ENCODE data around the gene ORC4. TPM values are rescaled to one million over a fixed set of nuclear protein-coding genes. Genes with fewer than 3 reads are reported as not detected.
"Not testable (repeated sequence)": the region's sequence is repeated elsewhere in the genome, so short reads cannot be mapped to it uniquely, and the experiment has no call there.

Gene ORC4
- total and polyA plus RNA-seq, 2 experiments from 2014 or later, result 39.1 to 51.4 TPM

- Histone ChIP-seq H3K79me2 (ENCODE audit: insufficient read depth) (peaks cover 96% of the 10 kb centered on the region), H3K4me2 (ENCODE audit: unreplicated experiment) (no peak overlapping the region), H3K27me3 (replicated peaks; ENCODE audit: insufficient read depth) (no peaks in the 10 kb centered on the region), H4K20me1 (ENCODE audit: insufficient read depth) (no peaks in the 10 kb centered on the region), H3K4me3 (no peak overlapping the region), H3K27ac (no peak overlapping the region), H3K9ac (no peak overlapping the region), H2AFZ (no peak overlapping the region), H3F3A (ENCODE audit: insufficient read depth) (no peaks in the 10 kb centered on the region), H3K9me3 (ENCODE audit: low read depth) (no peaks in the 10 kb centered on the region), H3K9me2 (ENCODE audit: insufficient read depth) (no peaks in the 10 kb centered on the region), H3K4me1 (ENCODE audit: insufficient read depth) (no peaks in the 10 kb centered on the region), H3K36me3 (ENCODE audit: low read depth) (no peaks in the 10 kb centered on the region)
- no peak for TF ChIP-seq EZH2phosphoT487 (IDR thresholded peaks at IDR 0.05; ENCODE audit: insufficient read depth, low read depth)
- no peak for TF ChIP-seq EZH2 (IDR thresholded peaks at IDR 0.05; ENCODE audit: insufficient read depth, poor library complexity, severe bottlenecking)
- in situ Hi-C loops (cut with MboI), result loop anchor here (10.0 to 25.0 kb wide), 2 partner anchors 516 to 988 kb away; no protein-coding TSS in a partner anchor
- DNase-seq, result no peak
- 46 to 50% methylated on average over 2 of the region's 2 CpGs for WGBS, 2 experiments (ENCODE audit: low coverage in 1 of 2, low lambda C conversion rate in 2 of 2, missing lambda C conversion rate in 2 of 2)
Observed at GRCh38 chr2:147999126-147999525, 21.4 kb downstream of the ORC4 start.

GRCh38 chr2:147998203-147998602, 22.3 kb downstream of the ORC4 start:
- H2AFZ ChIP-seq, result no peak overlapping the region
- no peak overlapping the region for H3K4me3 ChIP-seq
- DNase-seq, result no peak
- H3K9ac ChIP-seq, result no peak overlapping the region
- H4K20me1 ChIP-seq (ENCODE audit: insufficient read depth), result no peaks in the 10 kb centered on the region
- peaks cover 96% of the 10 kb centered on the region for H3K79me2 ChIP-seq (ENCODE audit: insufficient read depth)
- H3K4me1 ChIP-seq (ENCODE audit: insufficient read depth), result no peaks in the 10 kb centered on the region
- in situ Hi-C loops (cut with MboI), result loop anchor here (10.0 to 25.0 kb wide), 2 partner anchors 517 to 989 kb away; no protein-coding TSS in a partner anchor
- 93 to 97% methylated on average over 4 of the region's 4 CpGs for WGBS, 2 experiments (ENCODE audit: low coverage in 1 of 2, low lambda C conversion rate in 2 of 2, missing lambda C conversion rate in 2 of 2)
- no peaks in the 10 kb centered on the region for H3F3A ChIP-seq (ENCODE audit: insufficient read depth)
- no peaks in the 10 kb centered on the region for H3K36me3 ChIP-seq (ENCODE audit: low read depth)
- H3K27ac ChIP-seq, result no peak overlapping the region
- no peaks in the 10 kb centered on the region for H3K9me3 ChIP-seq (ENCODE audit: low read depth)
- no peaks in the 10 kb centered on the region for H3K9me2 ChIP-seq (ENCODE audit: insufficient read depth)
- H3K4me2 ChIP-seq (ENCODE audit: unreplicated experiment), result no peak overlapping the region
- TF ChIP-seq EZH2 (IDR thresholded peaks at IDR 0.05; ENCODE audit: insufficient read depth, poor library complexity, severe bottlenecking), result no peak
- no peak for TF ChIP-seq EZH2phosphoT487 (IDR thresholded peaks at IDR 0.05; ENCODE audit: insufficient read depth, low read depth)
- H3K27me3 ChIP-seq (replicated peaks; ENCODE audit: insufficient read depth), result no peaks in the 10 kb centered on the region

DNA sequence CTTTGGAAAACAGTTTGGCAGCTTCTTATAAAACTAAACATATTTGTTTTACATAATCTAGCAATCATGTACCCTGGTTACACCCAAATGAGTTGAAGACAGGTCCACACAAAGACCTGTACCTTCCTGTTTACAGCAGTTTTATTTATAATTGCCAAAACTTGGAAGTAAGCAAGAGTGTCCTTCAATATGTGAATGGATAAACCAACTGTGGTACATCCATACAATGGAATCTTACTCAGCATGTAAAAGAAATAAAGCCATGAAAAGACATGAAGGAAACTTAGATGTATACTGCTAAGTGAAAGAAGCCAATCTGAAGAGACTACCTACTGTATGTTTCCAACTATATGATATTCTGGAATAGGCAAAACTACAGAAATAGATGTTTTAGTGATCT, 23.7 kb downstream of the ORC4 start:
- H3K4me3 ChIP-seq, result no peak overlapping the region
- no peak overlapping the region for H3K4me2 ChIP-seq (ENCODE audit: unreplicated experiment)
- no peak for DNase-seq
- H3K27ac ChIP-seq, result no peak overlapping the region
- no peak for TF ChIP-seq EZH2 (IDR thresholded peaks at IDR 0.05; ENCODE audit: insufficient read depth, poor library complexity, severe bottlenecking)
- TF ChIP-seq EZH2phosphoT487 (IDR thresholded peaks at IDR 0.05; ENCODE audit: insufficient read depth, low read depth), result no peak
- H3K4me1 ChIP-seq (ENCODE audit: insufficient read depth), result no peaks in the 10 kb centered on the region
- no peaks in the 10 kb centered on the region for H3F3A ChIP-seq (ENCODE audit: insufficient read depth)
- H3K27me3 ChIP-seq (replicated peaks; ENCODE audit: insufficient read depth), result no peaks in the 10 kb centered on the region
- H3K9ac ChIP-seq, result no peak overlapping the region
- H3K79me2 ChIP-seq (ENCODE audit: insufficient read depth), result peaks cover 94% of the 10 kb centered on the region
- in situ Hi-C loops (cut with MboI), result loop anchor here (10.0 to 25.0 kb wide), 2 partner anchors 518 to 990 kb away; no protein-coding TSS in a partner anchor
- H4K20me1 ChIP-seq (ENCODE audit: insufficient read depth), result no peaks in the 10 kb centered on the region
- no peaks in the 10 kb centered on the region for H3K36me3 ChIP-seq (ENCODE audit: low read depth)
- H3K9me2 ChIP-seq (ENCODE audit: insufficient read depth), result no peaks in the 10 kb centered on the region
- H2AFZ ChIP-seq, result no peak overlapping the region
- H3K9me3 ChIP-seq (ENCODE audit: low read depth), result no peaks in the 10 kb centered on the region

DNA sequence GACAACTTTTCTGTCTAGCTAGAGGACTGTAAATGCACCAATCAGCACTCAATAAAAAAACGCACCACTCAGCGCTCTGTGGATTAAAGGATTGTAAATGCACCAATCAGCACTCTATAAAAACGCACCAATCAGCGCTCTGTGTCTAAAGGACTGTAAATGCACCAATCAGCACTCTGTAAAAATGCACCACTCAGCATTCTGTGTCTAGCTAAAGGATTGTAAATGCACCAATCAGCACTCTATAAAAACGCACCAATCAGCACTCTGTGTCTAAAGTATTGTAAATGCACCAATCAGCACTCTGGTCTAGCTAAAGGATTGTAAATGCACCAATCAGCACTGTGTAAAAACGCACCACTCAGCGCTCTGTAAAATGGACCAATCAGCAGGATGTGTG, 25.6 kb downstream of the ORC4 start:
- not testable (repeated sequence) for DNase-seq
- 95 to 99% methylated on average over 7 of the region's 7 CpGs for WGBS, 2 experiments (ENCODE audit: low coverage in 1 of 2, low lambda C conversion rate in 2 of 2, missing lambda C conversion rate in 2 of 2)
- in situ Hi-C loops (cut with MboI), result loop anchor here (10.0 to 25.0 kb wide), 2 partner anchors 520 to 992 kb away; no protein-coding TSS in a partner anchor

More for the DNA sequence above, 25.6 kb downstream of the ORC4 start:
- H3K27me3 ChIP-seq (replicated peaks; ENCODE audit: insufficient read depth); H3K27ac ChIP-seq; H3K9ac ChIP-seq; H3F3A ChIP-seq (ENCODE audit: insufficient read depth); H4K20me1 ChIP-seq (ENCODE audit: insufficient read depth); H2AFZ ChIP-seq; H3K4me1 ChIP-seq (ENCODE audit: insufficient read depth); H3K4me3 ChIP-seq; H3K4me2 ChIP-seq (ENCODE audit: unreplicated experiment); H3K9me2 ChIP-seq (ENCODE audit: insufficient read depth); H3K36me3 ChIP-seq (ENCODE audit: low read depth); H3K9me3 ChIP-seq (ENCODE audit: low read depth): not testable (repeated sequence)
- H3K79me2 ChIP-seq (ENCODE audit: insufficient read depth), result peaks cover 90% of the 10 kb centered on the region
